MM.1S (cell line): Measurements from ENCODE around the gene YAE1.

ENCODE experiments used
- DNase-seq: peaks from one replicate; pipeline ENCODE4 v3.0.0-alpha.2; 2015
- H2AFZ ChIP-seq: fragments of 300-600 bp; sonication (generic); 2 replicates; pipeline ENCODE4 v1.6.0; 2016; ENCODE audit warnings: antibody characterized with exemption, low read length
- H3F3A ChIP-seq: fragments of 300-600 bp; sonication (generic); 2 replicates; pipeline ENCODE4 v1.6.1; 2016; ENCODE audit warnings: mild to moderate bottlenecking, antibody characterized with exemption, low read length, moderate library complexity, mixed read lengths; ENCODE audit not compliant: insufficient read depth
- H3K27ac ChIP-seq: fragments of 300-600 bp; sonication (generic); 2 replicates; pipeline ENCODE4 v1.5.1; 2016; ENCODE audit warnings: mild to moderate bottlenecking, low read length
- H3K27me3 ChIP-seq: fragments of 300-600 bp; sonication (generic); replicated peaks from 2 replicates; pipeline ENCODE4 v1.6.0; 2016; ENCODE audit warnings: low read length; ENCODE audit not compliant: insufficient read depth
- H3K36me3 ChIP-seq: fragments of 300-600 bp; sonication (generic); replicated peaks from 2 replicates; pipeline ENCODE4 v1.6.1; 2016; ENCODE audit warnings: mild to moderate bottlenecking, low read length, mixed read lengths; ENCODE audit not compliant: insufficient read depth
- H3K4me1 ChIP-seq: fragments of 300-600 bp; sonication (generic); 2 replicates; pipeline ENCODE4 v1.6.1; 2016; ENCODE audit warnings: low read length, mixed read lengths
- H3K4me2 ChIP-seq: fragments of 300-600 bp; sonication (generic); 2 replicates; pipeline ENCODE4 v1.6.0; 2016; ENCODE audit warnings: low read depth, low read length
- H3K4me3 ChIP-seq: fragments of 300-600 bp; sonication (generic); 2 replicates; pipeline ENCODE4 v1.5.1; 2016; ENCODE audit warnings: low read length, mixed read lengths
- H3K79me2 ChIP-seq: fragments of 300-600 bp; sonication (generic); 2 replicates; pipeline ENCODE4 v1.6.1; 2016; ENCODE audit warnings: mixed run types, low read length, mixed read lengths
- H3K9ac ChIP-seq: fragments of 300-600 bp; sonication (generic); 2 replicates; pipeline ENCODE4 v1.6.1; 2016; ENCODE audit warnings: low read length, mixed read lengths
- H3K9me2 ChIP-seq: fragments of 300-600 bp; sonication (generic); replicated peaks from 2 replicates; pipeline ENCODE4 v1.6.1; 2016; ENCODE audit warnings: mild to moderate bottlenecking, low read length, mixed read lengths; ENCODE audit not compliant: insufficient read depth
- H3K9me3 ChIP-seq: fragments of 300-600 bp; sonication (generic); replicated peaks from 2 replicates; pipeline ENCODE4 v1.6.1; 2016; ENCODE audit warnings: mild to moderate bottlenecking, low read length, mixed read lengths; ENCODE audit not compliant: insufficient read depth
- H4K20me1 ChIP-seq: fragments of 300-600 bp; sonication (generic); 2 replicates; pipeline ENCODE4 v1.6.1; 2016; ENCODE audit warnings: mild to moderate bottlenecking, low read length, moderate library complexity, mixed read lengths; ENCODE audit not compliant: insufficient read depth
- CTCF ChIP-seq: fragments of 300-600 bp; sonication (generic); IDR thresholded peaks from 2 replicates; pipeline ENCODE4 v1.5.1; 2016; ENCODE audit warnings: antibody characterized with exemption, low read length, mixed read lengths
- EZH2 ChIP-seq: fragments of 300-600 bp; sonication (generic); optimal IDR thresholded peaks from 2 replicates; pipeline ENCODE3; 2017; ENCODE audit warnings: low read depth, mild to moderate bottlenecking, antibody characterized with exemption, low read length, mixed read lengths
- EZH2phosphoT487 ChIP-seq: fragments of 300-600 bp; sonication (generic); IDR thresholded peaks from 2 replicates; pipeline ENCODE4 v1.6.1; 2018; ENCODE audit warnings: antibody characterized with exemption, low read length

YAE1 gene

GRCh38 chr7:39583539-39583938 lies 17.3 kb downstream of the YAE1 start:
- Histone ChIP-seq H3K4me1 (peaks cover 6% of the 10 kb centered on the region; the same call in 1 of the 2 replicates), H3K27me3 (no peaks in the 10 kb centered on the region)
- DNase-seq = no peak

GRCh38 chr7:39587393-39587792 lies 21.2 kb downstream of the YAE1 start:
- no peaks in the 10 kb centered on the region for H3K79me2 ChIP-seq
- no peak overlapping the region for H3K4me3 ChIP-seq
- no peaks in the 10 kb centered on the region for H3K36me3 ChIP-seq
- H3K4me2 ChIP-seq = no peak overlapping the region
- H3K27ac ChIP-seq = no peak overlapping the region
- no peak for DNase-seq
- no peaks in the 10 kb centered on the region for H3K27me3 ChIP-seq
- H3K9me2 ChIP-seq = no peaks in the 10 kb centered on the region
- H3K4me1 ChIP-seq = peaks cover 15% of the 10 kb centered on the region
- no peaks in the 10 kb centered on the region for H4K20me1 ChIP-seq
- no peaks in the 10 kb centered on the region for H3K9me3 ChIP-seq
- peaks cover 10% of the 10 kb centered on the region; the same call in 1 of the 2 replicates for H3F3A ChIP-seq
- H2AFZ ChIP-seq = no peak overlapping the region
- no peak for TF ChIP-seq CTCF
- TF ChIP-seq EZH2 = no peak
- TF ChIP-seq EZH2phosphoT487 = no peak
- H3K9ac ChIP-seq = no peak overlapping the region

More at GRCh38 chr7:39583539-39583938, 17.3 kb downstream of the YAE1 start:
- Histone ChIP-seq H3K9me3 (no peaks in the 10 kb centered on the region), H3K36me3 (no peaks in the 10 kb centered on the region), H3K9ac (no peak overlapping the region), H3K27ac (no peak overlapping the region), H2AFZ (no peak overlapping the region), H3F3A (no peaks in the 10 kb centered on the region), H3K9me2 (no peaks in the 10 kb centered on the region), H3K4me3 (no peak overlapping the region), H3K79me2 (no peaks in the 10 kb centered on the region), H3K4me2 (no peak overlapping the region), H4K20me1 (no peaks in the 10 kb centered on the region)
- TF ChIP-seq EZH2phosphoT487 (no peak), CTCF (no peak), EZH2 (no peak)

DNA sequence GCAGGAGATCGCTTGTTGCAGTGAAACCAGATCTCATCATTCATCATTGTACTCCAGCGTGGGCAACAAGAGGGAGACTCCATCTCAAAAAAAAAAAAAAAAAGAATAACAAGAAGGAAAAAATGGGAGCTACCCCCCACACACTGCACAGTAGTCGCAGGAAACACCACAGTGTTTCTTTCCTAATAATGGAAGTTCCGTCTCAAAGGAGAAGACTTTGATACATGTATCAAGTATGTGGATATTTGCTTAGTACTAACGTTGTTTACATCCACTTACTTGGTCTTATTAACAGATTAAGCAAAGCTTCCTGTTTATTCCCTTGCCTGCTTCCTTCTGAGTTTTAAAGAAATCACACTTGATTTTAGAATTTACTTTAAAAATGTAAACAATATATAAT lies 22.2 kb downstream of the YAE1 start:
- H3K79me2 ChIP-seq = no peaks in the 10 kb centered on the region
- H3K27me3 ChIP-seq = no peaks in the 10 kb centered on the region
- no peak for DNase-seq
- no peaks in the 10 kb centered on the region for H4K20me1 ChIP-seq
- peaks cover 20% of the 10 kb centered on the region for H3K4me1 ChIP-seq
- no peak overlapping the region for H3K4me2 ChIP-seq
- no peak for TF ChIP-seq EZH2phosphoT487
- TF ChIP-seq EZH2 = no peak
- no peak for TF ChIP-seq CTCF
- H3F3A ChIP-seq = peaks cover 10% of the 10 kb centered on the region; the same call in 1 of the 2 replicates
- no peak overlapping the region for H2AFZ ChIP-seq
- no peak overlapping the region for H3K27ac ChIP-seq
- no peak overlapping the region for H3K9ac ChIP-seq
- H3K9me2 ChIP-seq = no peaks in the 10 kb centered on the region
- H3K9me3 ChIP-seq = no peaks in the 10 kb centered on the region
- no peak overlapping the region for H3K4me3 ChIP-seq
- H3K36me3 ChIP-seq = no peaks in the 10 kb centered on the region
